Osteoblast (primary cell): ENCODE results near the gene PARD3. TPM values are rescaled to one million over a fixed set of nuclear protein-coding genes. Genes with fewer than 3 reads are reported as not detected.

Experiments
- DNase-seq: peaks from one replicate; pipeline ENCODE4 v3.0.0; 2011; ENCODE audit warnings: low spot score, mixed read lengths; ENCODE audit not compliant: insufficient read length; ENCODE audit errors: missing footprints
- H2AFZ ChIP-seq: 2 replicates; pipeline ENCODE4 v1.6.0; 2011; ENCODE audit warnings: mild to moderate bottlenecking, low read length
- H3K27ac ChIP-seq: 2 replicates; pipeline ENCODE4 v1.5.1; 2011; ENCODE audit warnings: mild to moderate bottlenecking, low read depth, low read length, moderate library complexity
- H3K27me3 ChIP-seq: 2 replicates; pipeline ENCODE4 v1.6.0; 2012; ENCODE audit warnings: mild to moderate bottlenecking, control low read depth, inconsistent platforms, low read length, moderate library complexity; ENCODE audit not compliant: insufficient read depth
- H3K36me3 ChIP-seq: 2 replicates; pipeline ENCODE4 v1.5.1; 2011; ENCODE audit warnings: mild to moderate bottlenecking, low read length, control low read depth, moderate library complexity; ENCODE audit not compliant: insufficient read depth
- H3K4me1 ChIP-seq: 2 replicates; pipeline ENCODE4 v1.5.1; 2011; ENCODE audit warnings: mild to moderate bottlenecking, low read length, control low read depth, moderate library complexity; ENCODE audit not compliant: insufficient read depth
- H3K4me2 ChIP-seq: 2 replicates; pipeline ENCODE4 v1.6.0; 2011; ENCODE audit warnings: mild to moderate bottlenecking, low read length; ENCODE audit not compliant: insufficient read depth
- H3K4me3 ChIP-seq: fragments of 200-600 bp; sonication (generic); 3 replicates; pipeline ENCODE4 v1.5.1; 2012; ENCODE audit warnings: mild to moderate bottlenecking, low read length, inconsistent platforms; ENCODE audit not compliant: insufficient read depth
- H3K79me2 ChIP-seq: 2 replicates; pipeline ENCODE4 v1.6.0; 2012; ENCODE audit warnings: mild to moderate bottlenecking, low read length, control low read depth, inconsistent platforms; ENCODE audit not compliant: insufficient read depth
- H3K9me3 ChIP-seq: 2 replicates; pipeline ENCODE4 v1.5.1; 2011; ENCODE audit warnings: low read depth, low read length, control low read depth
- H4K20me1 ChIP-seq: 2 replicates; pipeline ENCODE4 v1.6.0; 2012; ENCODE audit warnings: mild to moderate bottlenecking, low read length, control low read depth; ENCODE audit not compliant: insufficient read depth
- CTCF ChIP-seq: IDR thresholded peaks from 2 replicates; pipeline ENCODE4 v1.5.1; 2011; ENCODE audit warnings: mild to moderate bottlenecking, low read depth, low read length, moderate library complexity; ENCODE audit errors: extremely low read depth
- total RNA-seq: library from RNA; depleted of rRNA; stranded (reverse); fragments of >200 nt; gene quantifications from 2 replicates; pipeline ENCODE4 v1.2.3, GENCODE V29; 2012

Gene PARD3
- total RNA-seq, 1 donor, result 71.7 TPM

DNA sequence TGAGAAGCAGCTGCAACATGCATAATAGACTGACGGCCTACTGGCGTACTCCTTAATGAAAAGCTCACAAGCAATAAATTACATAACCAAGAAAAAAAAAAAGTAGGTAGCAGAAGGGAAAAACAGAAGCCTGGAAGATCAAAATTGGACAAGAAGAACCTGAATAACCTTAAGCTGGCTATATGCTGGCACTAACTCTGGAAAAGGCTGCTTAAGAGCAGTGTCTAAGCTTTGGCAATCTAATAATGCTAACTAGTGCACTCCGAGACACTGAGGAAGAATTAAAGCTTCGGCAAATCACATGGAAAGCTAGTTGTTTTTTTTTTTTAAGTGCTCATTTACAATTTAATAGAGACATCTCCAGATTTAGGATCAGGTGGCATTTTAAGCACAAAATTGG lies 441.9 kb downstream of the PARD3 start:
- Histone ChIP-seq H3K9me3 (no peaks in the 10 kb centered on the region), H4K20me1 (no peaks in the 10 kb centered on the region), H3K27ac (no peak overlapping the region), H2AFZ (no peak overlapping the region), H3K27me3 (no peaks in the 10 kb centered on the region), H3K36me3 (no peaks in the 10 kb centered on the region), H3K4me1 (no peaks in the 10 kb centered on the region), H3K79me2 (no peaks in the 10 kb centered on the region), H3K4me2 (no peak overlapping the region), H3K4me3 (no peak overlapping the region)
- TF ChIP-seq CTCF, result no peak
- no peak for DNase-seq

DNA sequence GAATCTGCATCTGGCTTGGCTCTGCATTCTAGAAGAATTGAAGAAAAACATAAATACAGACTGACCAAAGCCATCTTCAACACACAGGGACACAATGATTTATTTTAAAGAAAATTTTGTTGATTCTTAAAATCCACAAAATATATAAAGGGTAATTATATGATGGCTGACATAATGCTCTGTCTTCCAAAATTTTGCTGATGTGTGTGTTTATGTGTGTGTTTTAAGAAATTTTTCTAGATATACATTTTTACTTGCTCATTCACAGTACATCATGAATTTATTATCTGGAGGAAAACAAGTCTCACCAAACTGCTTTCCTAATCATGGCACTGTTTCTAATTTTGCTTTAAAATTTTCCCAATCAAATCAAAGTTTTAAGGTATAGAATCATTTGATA lies 442.6 kb downstream of the PARD3 start:
- Histone ChIP-seq H3K4me2 (no peak overlapping the region), H3K4me1 (no peaks in the 10 kb centered on the region), H3K79me2 (no peaks in the 10 kb centered on the region), H3K4me3 (no peak overlapping the region), H3K36me3 (no peaks in the 10 kb centered on the region), H2AFZ (no peak overlapping the region), H3K27ac (no peak overlapping the region), H3K9me3 (no peaks in the 10 kb centered on the region), H3K27me3 (no peaks in the 10 kb centered on the region), H4K20me1 (no peaks in the 10 kb centered on the region)
- no peak for DNase-seq
- TF ChIP-seq CTCF, result no peak

GRCh38 chr10:34370126-34370525 lies 445.0 kb downstream of the PARD3 start:
- no peak for DNase-seq
- Histone ChIP-seq H3K4me3 (no peak overlapping the region), H3K36me3 (no peaks in the 10 kb centered on the region), H2AFZ (no peak overlapping the region), H3K27ac (no peak overlapping the region), H3K4me1 (no peaks in the 10 kb centered on the region), H3K79me2 (no peaks in the 10 kb centered on the region), H3K27me3 (no peaks in the 10 kb centered on the region), H4K20me1 (no peaks in the 10 kb centered on the region), H3K9me3 (no peaks in the 10 kb centered on the region), H3K4me2 (no peak overlapping the region)
- no peak for TF ChIP-seq CTCF

- Histone ChIP-seq H3K36me3 (no peaks in the 10 kb centered on the region), H3K4me3 (no peak overlapping the region), H3K9me3 (no peaks in the 10 kb centered on the region), H3K4me2 (no peak overlapping the region), H3K27ac (no peak overlapping the region), H2AFZ (no peak overlapping the region), H4K20me1 (no peaks in the 10 kb centered on the region), H3K27me3 (no peaks in the 10 kb centered on the region), H3K4me1 (no peaks in the 10 kb centered on the region), H3K79me2 (no peaks in the 10 kb centered on the region)
- no peak for DNase-seq
- no peak for TF ChIP-seq CTCF
These were observed 446.0 kb downstream of the PARD3 start for GRCh38 chr10:34369120-34369519.
